Heart right ventricle (tissue), 16 donors: ENCODE measurements around the gene TEKT3. TPM values are rescaled to one million over a fixed set of nuclear protein-coding genes. Genes with fewer than 3 reads are reported as not detected.

Source experiments
- ATAC-seq, 8 donors: fragments of 200-7000 bp; cut with Tn5 transposase; one replicate each; pipeline ENCODE4 v1.9.1; 2020; ENCODE audit warnings: mild to moderate bottlenecking in 8 of 8, moderate library complexity in 8 of 8, moderate number of reproducible peaks in 1 of 8
- DNase-seq, 2 donors: peaks; one replicate each; pipeline ENCODE4 v3.0.0-alpha.2; 2020
- H3K27ac ChIP-seq, 10 donors: fragments of 200-600 bp; sonication (generic) in 2 of 10; one replicate each; pipeline versions ENCODE4 v1.5.0 to v1.8.0; 2020 to 2022; ENCODE audit warnings: mild to moderate bottlenecking in 3 of 10
- H3K27me3 ChIP-seq, 7 donors: fragments of 200-600 bp; one replicate each; pipeline ENCODE4 v1.8.0; 2021 to 2022; ENCODE audit warnings: mild to moderate bottlenecking in 2 of 7
- H3K36me3 ChIP-seq, 9 donors: fragments of 200-600 bp; sonication (generic) in 1 of 9; one replicate each; pipeline versions ENCODE4 v1.5.0 to v1.8.0; 2020 to 2022; ENCODE audit warnings: mild to moderate bottlenecking in 2 of 9
- H3K4me1 ChIP-seq, 9 donors: fragments of 200-600 bp; sonication (generic) in 1 of 9; one replicate each; pipeline versions ENCODE4 v1.5.0 to v1.8.0; 2020 to 2022; ENCODE audit warnings: mild to moderate bottlenecking in 4 of 9
- H3K4me3 ChIP-seq, 10 donors: fragments of 200-600 bp; sonication (generic) in 2 of 10; one replicate each; pipeline versions ENCODE4 v1.5.0 to v1.8.0; 2020 to 2022; ENCODE audit warnings: mild to moderate bottlenecking in 7 of 10, moderate library complexity in 2 of 10
- H3K9me3 ChIP-seq, 11 donors: fragments of 200-600 bp in 10 of 11; sonication (generic) in 2 of 11; one replicate each; pipeline versions ENCODE4 v1.5.0 to v1.8.0; 2013 to 2022; ENCODE audit warnings: mild to moderate bottlenecking in 2 of 11, control low read depth in 1 of 11, moderate library complexity in 1 of 11
- CTCF ChIP-seq, 9 donors: fragments of 200-600 bp; sonication (generic) in 2 of 9; IDR thresholded peaks; one replicate each; pipeline versions ENCODE4 v1.5.0 to v1.8.0; 2021 to 2022; ENCODE audit warnings: antibody characterized with exemption in 9 of 9, mild to moderate bottlenecking in 5 of 9, moderate library complexity in 1 of 9
- WGBS, 2 donors: extraction: QIAGEN DNeasy Blood & Tissue Kit; methylation state at CpG; one replicate each; pipeline ENCODE4 v1.1.7; 2013; ENCODE audit warnings: inconsistent platforms in 1 of 2; 5-methylcytosine and 5-hydroxymethylcytosine counted together
- intact Hi-C, 10 donors: fragments of 100-400 bp; cut with DNase I; formaldehyde crosslinking; loops; one replicate each; pipeline versions ENCODE4 v1.11.1 to v1.14.2; 2022
- polyA plus RNA-seq, 2 donors: library from polyadenylated mRNA; stranded (reverse); fragments of 200-250 nt; gene quantifications; one replicate each; pipeline ENCODE4 v1.2.3, GENCODE V29; 2013
- total RNA-seq, 10 donors: library from RNA; stranded (reverse); fragmentation: NEBNext Ultra II Directional in 3 of 10; extraction: Animal tissue kit (Norgen Biotek cat#: 25700) in 3 of 10; gene quantifications; one replicate each; pipeline versions ENCODE4 v1.2.1 to v1.2.4, GENCODE V29; 2021 to 2023
- donor health status: Arrhythmogenic right ventricular cardiomyopathy.
- donor health status: ischemic (EF 13 %, LVEDD 7.1; RV severe dilation, severe dysfunction).
- donor health status: healthy with polysubstance abuse.
- donor health status: DM: no; HTN: yes; CAD: no.
- donor health status: DM: no; HTN: no; CAD: no.
- donor health status: ischemic (EF 25% LVEDD 6.9; RV normal size, moderate dysfunction).
- donor health status: ischemic (EF 25% LVEDD 5.7; RV mildly dilated, moderate dysfunction).
- donor health status: healthy.
- donor health status: DM: yes; HTN: yes; CAD: no.
- donor health status: Ischemic cardiomyopathy.
- donor health status: ischemic (EF 35%, LVEDD 5.7; RV mildly dilated, moderate dysfunction).
- donor health status: nonischemic (EF 11% LVEDD 7.7; RV severe dilation, severe dysfunction).
- donor health status: DM: yes; HTN: yes; CAD: no.
- donor health status: PGD.
- donor health status: ischemic (EF 29% LVEDD 5.4; RV normal size, mild dysfunction).
- donor health status: nonischemic (EF 23%, LVEDD 6.1; RV moderate dilation, normal function).

TEKT3 gene
- total and polyA plus RNA-seq, 12 donors, result 0.14 to 1.1 (median 0.68) TPM; not detected in 3

GRCh38 chr17:15284537-15284936 is 56.9 kb downstream of the TEKT3 start:
- 55 to 72% methylated on average over 2 of the region's 2 CpGs for WGBS, 2 donors
- intact Hi-C loops, result no loop called here
- no peak for ATAC-seq

GRCh38 chr17:15284107-15284506 is 57.3 kb downstream of the TEKT3 start:
- Histone ChIP-seq H3K9me3 (peaks cover 0 to 2% (median 0%) of the 10 kb centered on the region in 11 donors), H3K27ac (no peak overlapping the region), H3K4me1 (peaks cover 0 to 25% (median 10%) of the 10 kb centered on the region in 9 donors), H3K27me3 (no peaks in the 10 kb centered on the region), H3K4me3 (no peak overlapping the region), H3K36me3 (no peaks in the 10 kb centered on the region)
- 87 to 88% methylated on average over 6 of the region's 6 CpGs for WGBS, 2 donors
- no peak for TF ChIP-seq CTCF (IDR thresholded peaks at IDR 0.05)
- no peak for DNase-seq
- ATAC-seq, result no peak
- intact Hi-C loops, result no loop called here

More at GRCh38 chr17:15284537-15284936, 56.9 kb downstream of the TEKT3 start:
- H3K27ac ChIP-seq, result no peak overlapping the region
- no peak overlapping the region for H3K4me3 ChIP-seq
- TF ChIP-seq CTCF (IDR thresholded peaks at IDR 0.05), result no peak
- no peaks in the 10 kb centered on the region for H3K9me3 ChIP-seq
- no peaks in the 10 kb centered on the region for H3K36me3 ChIP-seq
- H3K4me1 ChIP-seq, result peaks cover 0 to 25% (median 10%) of the 10 kb centered on the region in 9 donors
- no peaks in the 10 kb centered on the region for H3K27me3 ChIP-seq
- no peak for DNase-seq

GRCh38 chr17:15281909-15282308 is 59.5 kb downstream of the TEKT3 start:
- ATAC-seq (no peak), DNase-seq (no peak)
- TF ChIP-seq CTCF (IDR thresholded peaks at IDR 0.05), result no peak
- 81 to 83% methylated on average over 3 of the region's 3 CpGs for WGBS, 2 donors
- H3K36me3 ChIP-seq, result no peaks in the 10 kb centered on the region
- intact Hi-C loops, result no loop called here
- H3K27ac ChIP-seq, result no peak overlapping the region
- H3K4me1 ChIP-seq, result peaks cover 0 to 11% (median 0%) of the 10 kb centered on the region in 9 donors
- H3K9me3 ChIP-seq, result peaks cover 0 to 5% (median 0%) of the 10 kb centered on the region in 11 donors
- H3K4me3 ChIP-seq, result no peak overlapping the region
- no peaks in the 10 kb centered on the region for H3K27me3 ChIP-seq

GRCh38 chr17:15278924-15279477 is 62.4 kb downstream of the TEKT3 start:
- H3K4me3 ChIP-seq, result no peak overlapping the region
- intact Hi-C loops, result loop anchor here in 1 of 10 donors (5.0 kb wide), 1 partner anchor 63 kb away; the partner anchor contains the start of gene TEKT3
- DNase-seq (no peak), ATAC-seq (no peak)
- peaks cover 0 to 5% (median 0%) of the 10 kb centered on the region in 11 donors for H3K9me3 ChIP-seq
- WGBS, 2 donors, result 67 to 79% methylated on average over 2 of the region's 2 CpGs
- H3K4me1 ChIP-seq, result no peaks in the 10 kb centered on the region
- no peaks in the 10 kb centered on the region for H3K27me3 ChIP-seq
- no peak for TF ChIP-seq CTCF (IDR thresholded peaks at IDR 0.05)
- H3K36me3 ChIP-seq, result no peaks in the 10 kb centered on the region
- no peak overlapping the region for H3K27ac ChIP-seq
